Cerebellar cortex (tissue), 1 donor: Measurements from ENCODE around the gene BACE2.
"Not testable (repeated sequence)": the region's sequence is repeated elsewhere in the genome, so short reads cannot be mapped to it uniquely, and the experiment has no call there.

Source experiments
- DNase-seq: peaks from one replicate; pipeline ENCODE4 v3.0.0-alpha.2; 2015; ENCODE audit warnings: low spot score

Gene BACE2

GRCh38 chr21:41185802-41186201 is 17.8 kb downstream of the BACE2 start:
- DNase-seq, result no peak

DNA sequence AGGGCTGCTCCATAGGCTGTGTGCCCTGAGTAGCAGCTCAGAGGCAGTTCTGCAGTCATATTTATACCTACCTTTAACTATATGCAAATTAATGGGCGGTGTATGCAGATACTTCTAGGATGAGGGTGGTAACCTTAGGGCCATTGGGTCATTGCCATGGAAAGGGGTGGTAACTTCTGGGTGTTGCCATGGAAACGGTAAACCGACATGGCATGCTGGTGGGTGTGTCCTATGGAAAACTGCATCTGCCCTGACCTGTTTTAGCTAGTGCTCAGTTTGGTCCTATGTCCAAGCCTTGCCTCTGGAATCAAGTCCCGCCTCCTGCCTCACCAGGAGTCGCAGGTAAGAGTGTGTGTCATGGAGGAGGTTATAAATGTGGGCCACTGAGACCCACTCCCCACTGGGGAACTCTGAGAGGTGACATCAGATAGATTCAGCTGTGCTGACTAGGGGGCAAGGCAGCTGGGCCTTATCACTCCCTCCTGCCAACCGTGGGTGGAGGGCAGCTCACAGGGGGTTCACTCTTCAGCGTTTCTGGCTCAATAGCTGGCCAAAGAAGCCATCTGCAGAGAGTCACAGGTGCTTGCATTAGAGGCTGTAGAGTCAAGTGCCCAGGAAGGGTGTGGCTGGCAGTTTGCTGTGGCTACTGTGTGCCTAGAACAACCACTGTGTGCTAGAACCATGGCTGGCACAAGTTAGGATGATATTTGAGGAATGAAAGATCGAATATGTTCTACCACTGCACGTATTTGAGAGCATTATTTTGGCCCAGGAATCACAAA is 19.0 kb downstream of the BACE2 start:
- DNase-seq, result no peak

DNA sequence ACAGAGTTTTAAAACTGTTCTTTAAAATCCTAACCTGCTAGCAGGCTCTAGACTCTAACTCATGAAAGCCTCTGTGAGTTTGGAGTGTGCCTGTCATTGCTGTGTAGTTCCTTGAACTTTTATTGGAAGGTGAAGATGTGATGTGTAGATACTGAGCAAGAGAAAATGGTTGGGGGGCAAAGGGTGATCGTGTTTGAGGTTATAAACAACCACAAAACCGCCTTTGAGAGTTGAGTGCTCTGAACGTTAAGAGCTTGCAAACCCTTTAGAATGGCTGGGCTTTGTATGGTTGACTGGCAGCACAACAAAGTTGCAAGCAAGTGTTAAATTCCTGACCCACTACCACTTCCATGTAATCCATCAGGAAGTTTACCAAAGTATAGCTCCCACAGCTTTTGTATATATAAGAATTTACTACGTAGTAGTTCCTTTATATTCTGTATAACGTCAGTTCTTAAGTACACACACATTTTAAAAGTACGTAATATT is 19.6 kb downstream of the BACE2 start:
- no peak for DNase-seq

DNA sequence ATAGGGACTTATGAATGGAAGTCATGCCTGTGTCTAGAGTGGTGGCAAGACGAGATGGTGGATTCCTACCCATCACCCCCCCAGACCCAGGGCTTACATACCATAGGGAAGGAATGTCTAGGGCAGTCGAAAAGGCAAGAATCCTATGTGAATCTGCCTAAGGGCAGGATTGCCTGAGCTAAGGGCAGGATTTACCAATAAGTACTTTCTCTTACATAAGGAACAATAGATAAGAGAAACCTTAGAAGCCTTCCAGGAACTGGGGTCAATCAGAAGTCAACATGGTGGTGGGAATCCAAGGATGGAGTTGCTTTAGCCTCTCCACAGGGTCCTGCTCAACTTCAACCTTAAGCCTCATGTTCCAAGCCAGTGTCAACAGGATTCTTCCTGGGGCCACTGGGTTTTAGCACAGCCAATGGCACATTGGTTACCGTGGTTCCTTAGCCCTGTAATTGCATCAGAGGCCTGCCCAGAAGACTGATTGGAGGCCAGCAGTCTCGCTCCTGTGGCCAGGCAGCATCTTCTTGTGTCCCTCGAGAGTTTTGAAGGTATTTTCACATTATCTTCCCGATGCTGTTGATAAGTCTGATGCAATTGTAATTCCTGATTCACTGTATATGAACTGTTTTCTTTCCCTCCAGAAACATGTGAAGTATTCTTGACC is 20.7 kb downstream of the BACE2 start:
- no peak for DNase-seq

DNA sequence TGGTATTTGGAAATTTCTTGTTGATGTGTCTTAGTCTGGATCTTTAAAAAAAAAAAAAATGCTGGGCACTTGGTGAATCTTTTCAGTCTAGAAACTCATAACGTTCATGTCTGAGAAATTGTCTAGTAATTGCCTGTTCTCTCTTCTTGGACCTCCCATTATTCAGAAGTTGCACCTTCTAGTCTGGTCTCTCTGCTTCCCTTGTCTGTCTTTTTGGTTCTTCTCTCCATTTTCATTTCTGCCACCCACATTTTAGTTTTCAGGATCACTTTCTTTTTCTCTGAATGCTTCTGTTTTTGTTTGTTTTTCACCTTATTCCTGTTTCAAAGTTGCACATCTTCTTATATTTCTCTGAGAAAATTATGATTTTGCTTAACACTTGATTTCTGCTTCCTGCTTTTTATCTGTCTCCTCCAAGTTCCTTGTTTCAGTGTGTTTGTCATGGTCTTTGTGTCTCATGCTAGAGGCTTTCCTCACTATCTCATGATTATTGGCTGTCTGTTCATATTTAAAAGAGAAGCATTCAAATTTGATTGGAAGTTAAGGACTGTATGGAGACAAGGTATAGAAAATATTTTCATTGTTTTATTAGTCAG is 21.3 kb downstream of the BACE2 start:
- no peak for DNase-seq

DNA sequence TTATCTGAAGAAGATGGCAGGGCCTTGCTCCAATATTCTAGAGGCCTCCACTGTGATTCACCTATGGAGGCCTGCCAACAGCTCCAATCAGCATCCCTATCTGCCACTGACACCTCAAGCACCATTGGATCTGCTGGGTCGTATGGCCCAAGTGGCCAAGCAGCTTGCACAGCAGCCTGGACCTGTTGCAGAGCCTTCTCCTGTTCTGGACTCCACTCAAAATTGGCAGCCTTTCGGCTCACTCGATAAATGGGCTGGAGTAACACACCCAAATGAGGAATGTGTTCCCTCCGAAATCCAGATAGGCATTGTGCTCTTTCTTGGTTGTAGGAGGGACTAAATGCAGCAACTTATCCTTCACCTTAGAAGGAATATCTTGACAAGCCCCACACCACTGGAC is 24.6 kb downstream of the BACE2 start:
- DNase-seq, result not testable (repeated sequence)

DNA sequence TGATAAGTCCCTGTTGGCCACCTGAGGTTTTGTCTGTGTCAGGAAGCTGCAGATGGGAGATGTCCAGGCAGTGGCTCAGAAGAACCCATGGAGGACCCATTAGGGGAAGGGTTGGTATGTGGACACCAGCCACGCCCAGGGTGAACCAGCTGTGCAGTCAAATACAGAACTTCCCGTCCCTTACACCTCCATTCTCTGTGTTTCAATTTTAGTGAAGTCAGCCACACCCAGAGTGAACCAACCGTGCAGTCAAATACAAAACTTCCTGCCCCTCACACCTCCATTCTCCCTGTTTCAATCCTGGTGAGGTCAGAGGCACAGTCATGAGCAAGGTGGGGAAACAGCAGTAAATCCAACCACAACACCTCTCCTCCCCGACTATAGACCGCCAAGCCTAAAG is 27.4 kb downstream of the BACE2 start:
- no peak for DNase-seq

GRCh38 chr21:41196993-41197392 is 29.0 kb downstream of the BACE2 start:
- DNase-seq, result no peak

- DNase-seq, result no peak
Observed at GRCh38 chr21:41197582-41197981, 29.6 kb downstream of the BACE2 start.

DNA sequence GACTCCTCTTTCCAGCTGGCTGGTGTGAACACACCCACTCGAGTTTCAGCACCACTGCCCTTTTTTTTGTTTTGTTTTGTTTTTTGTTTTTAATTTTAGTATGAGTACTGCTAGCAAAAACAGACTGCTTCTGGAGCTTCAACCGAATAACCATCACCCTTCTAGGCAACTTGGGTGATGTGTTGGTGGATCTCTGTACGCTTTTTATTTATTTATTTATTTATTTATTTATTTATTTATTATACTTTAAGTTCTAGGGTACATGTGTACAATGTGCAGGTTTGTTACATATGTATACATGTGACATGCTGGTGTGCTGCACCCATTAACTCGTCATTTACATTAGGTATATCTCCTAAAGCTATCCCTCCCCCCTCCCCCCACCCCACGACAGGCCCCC is 30.7 kb downstream of the BACE2 start:
- not testable (repeated sequence) for DNase-seq

DNA sequence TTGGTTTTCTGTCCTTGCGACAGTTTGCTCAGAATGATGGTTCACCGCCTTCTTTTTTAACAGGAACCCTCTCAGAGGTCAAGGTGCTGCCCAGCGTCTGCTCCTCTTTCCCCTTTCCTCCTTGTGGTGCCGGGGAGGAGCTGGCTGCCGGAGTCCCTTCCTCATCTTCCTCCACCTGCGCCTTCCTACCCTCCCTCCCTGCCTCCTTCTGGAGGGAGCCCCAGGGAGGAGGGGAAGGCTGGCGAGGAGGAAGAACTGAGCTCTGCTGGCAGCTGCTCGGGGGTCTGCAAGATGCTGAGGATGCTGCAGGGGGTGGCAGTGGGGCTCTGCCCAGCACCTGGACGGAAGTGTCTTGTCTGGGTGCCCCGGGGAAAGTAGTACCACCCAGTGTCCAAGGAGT is 31.2 kb downstream of the BACE2 start:
- no peak for DNase-seq

GRCh38 chr21:41199588-41199987 is 31.6 kb downstream of the BACE2 start:
- DNase-seq, result no peak

GRCh38 chr21:41201385-41201784 is 33.4 kb downstream of the BACE2 start:
- no peak for DNase-seq

- no peak for DNase-seq
Observed at GRCh38 chr21:41204736-41205135, 36.8 kb downstream of the BACE2 start.

DNA sequence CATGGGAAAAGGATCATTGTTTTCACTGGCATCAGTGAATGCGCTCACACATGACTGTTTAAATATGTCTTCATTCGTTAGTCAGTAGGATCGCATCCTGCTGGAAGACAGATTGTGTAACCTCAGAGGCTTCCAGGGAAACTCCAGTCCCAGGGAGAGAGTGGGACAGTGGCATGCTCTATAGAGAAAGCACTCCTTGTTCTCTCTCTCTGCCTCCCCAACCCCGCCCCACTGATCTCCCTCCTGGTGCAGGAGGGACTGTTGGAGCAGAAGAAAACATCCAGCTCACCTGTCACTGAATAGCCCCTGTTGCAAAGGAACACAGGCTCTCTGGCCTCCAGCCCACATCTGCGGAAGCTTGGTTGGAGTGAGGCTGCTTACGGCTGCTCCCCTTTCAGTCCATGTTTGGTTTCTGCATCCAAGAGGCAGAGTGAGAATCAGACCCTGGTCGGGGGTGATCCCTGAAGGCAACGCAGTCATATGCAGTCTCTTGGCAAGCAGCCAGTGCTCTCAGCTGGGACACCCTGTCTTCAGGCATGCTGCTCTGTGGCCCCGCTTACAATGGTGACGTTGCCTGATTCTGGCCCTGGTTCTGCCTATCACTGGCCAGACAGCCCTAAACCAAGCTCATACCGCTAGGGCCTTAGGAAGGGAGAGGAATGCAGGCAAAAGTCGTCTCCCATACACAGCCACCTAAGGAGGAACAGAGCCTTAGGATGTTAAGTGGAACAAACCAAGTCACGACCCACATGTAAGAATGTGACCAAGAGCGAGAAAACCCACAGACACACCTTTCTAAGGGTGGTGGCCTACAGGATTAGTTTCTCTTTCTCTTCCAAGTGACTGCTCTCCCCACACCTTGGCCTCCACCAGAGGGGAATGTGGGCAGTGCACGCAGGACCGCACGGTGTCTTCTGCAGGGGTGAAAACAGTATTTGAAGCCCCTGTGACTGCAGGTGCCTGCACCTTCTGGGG is 39.7 kb downstream of the BACE2 start:
- no peak for DNase-seq

DNA sequence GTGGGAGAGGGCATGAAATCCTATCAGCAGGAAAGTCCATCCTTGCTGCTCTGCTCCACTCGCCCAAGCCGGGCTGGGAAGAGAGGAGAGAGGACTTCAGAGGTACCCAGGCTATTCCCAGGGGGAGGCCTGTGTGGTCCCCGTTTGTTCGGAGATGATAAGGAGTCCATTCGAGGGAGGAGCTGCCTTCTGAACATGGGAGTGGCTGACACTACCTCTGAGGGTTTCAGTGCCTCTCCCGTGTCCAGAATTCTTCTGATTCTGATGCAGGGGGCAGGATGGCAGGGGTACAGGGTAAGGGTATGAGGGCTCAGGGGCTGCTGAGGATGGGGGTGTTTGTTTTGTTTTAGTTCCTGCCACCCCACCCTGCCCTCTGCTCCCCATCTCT is 40.4 kb downstream of the BACE2 start:
- DNase-seq, result no peak

- no peak for DNase-seq
Observed at GRCh38 chr21:41209016-41209619, 41.2 kb downstream of the BACE2 start.

DNA sequence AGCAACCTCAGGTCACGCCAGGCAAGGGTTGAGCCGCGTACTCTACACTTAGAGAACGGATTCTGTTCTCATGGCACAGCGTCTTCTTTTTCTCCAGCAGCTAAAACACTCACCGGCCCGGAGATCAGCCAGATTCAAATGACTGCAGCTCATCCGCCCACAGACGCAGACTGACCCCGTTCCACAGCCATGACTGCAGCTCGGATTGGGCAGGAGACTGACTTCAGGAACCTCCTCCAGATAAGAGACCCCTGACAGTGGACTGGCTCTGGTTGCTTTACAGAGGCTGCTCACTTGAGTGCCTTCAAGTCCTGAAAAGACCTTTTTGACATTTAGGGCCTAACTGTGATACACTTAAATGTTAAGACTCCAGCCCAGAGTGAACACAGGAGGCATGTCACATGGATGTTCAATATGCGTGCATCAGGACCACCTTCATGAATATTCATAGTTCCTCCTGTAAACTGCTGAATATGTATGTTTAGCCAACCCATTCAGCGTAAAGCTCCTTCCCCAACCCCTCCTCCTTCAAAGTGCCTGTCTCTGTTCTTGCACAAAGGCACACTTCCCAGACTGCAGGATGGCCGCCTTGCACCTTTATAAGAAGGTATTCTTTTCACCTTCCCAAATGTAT is 42.6 kb downstream of the BACE2 start:
- DNase-seq, result no peak

GRCh38 chr21:41211060-41211805 is 43.3 kb downstream of the BACE2 start:
- no peak for DNase-seq

DNA sequence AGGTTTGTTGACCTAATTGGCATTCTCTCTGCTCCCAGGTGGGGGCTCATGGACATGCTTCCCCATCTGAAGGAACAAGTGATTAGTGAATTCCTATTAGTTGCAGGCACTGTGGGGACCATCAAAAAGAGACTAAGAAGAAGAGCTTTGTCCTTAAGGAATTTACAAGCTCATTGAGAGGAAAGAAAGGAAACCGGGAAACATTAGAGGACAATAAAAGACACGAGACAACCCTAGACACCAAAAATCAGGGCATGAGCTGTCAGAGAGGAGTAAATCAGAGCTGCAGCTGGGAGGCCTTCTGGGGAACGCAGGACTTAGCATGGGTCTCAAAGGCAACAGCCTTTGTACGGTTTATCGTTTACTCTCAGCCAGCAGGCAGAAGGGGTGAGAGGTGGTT is 45.1 kb downstream of the BACE2 start:
- no peak for DNase-seq
